Smooth muscle cell (in vitro differentiated cells): Measurements from ENCODE around the gene IRF8. TPM values are rescaled to one million over a fixed set of nuclear protein-coding genes. Genes with fewer than 3 reads are reported as not detected.

ENCODE experiments used
- DNase-seq: peaks from one replicate; lab custom pipeline; 2025; ENCODE audit not compliant: unreplicated experiment; lab: John Stamatoyannopoulos, UW
- H2AFZ ChIP-seq: fragments of 200-600 bp; sonication (generic); 2 replicates; pipeline ENCODE4 v1.6.0; 2016; ENCODE audit warnings: antibody characterized with exemption, low read depth, mild to moderate bottlenecking
- H3F3A ChIP-seq: fragments of 200-600 bp; sonication (generic); 2 replicates; pipeline ENCODE4 v1.6.0; 2017; ENCODE audit warnings: antibody characterized with exemption, low read depth
- H3K27ac ChIP-seq: fragments of 200-600 bp; sonication (generic); 2 replicates; pipeline ENCODE4 v1.5.1; 2016; ENCODE audit warnings: low read depth, mild to moderate bottlenecking
- H3K27me3 ChIP-seq: fragments of 200-600 bp; sonication (generic); 2 replicates; pipeline ENCODE4 v1.6.1; 2016; ENCODE audit warnings: low read depth, mild to moderate bottlenecking
- H3K36me3 ChIP-seq: fragments of 200-600 bp; sonication (generic); 2 replicates; pipeline ENCODE4 v1.5.1; 2016; ENCODE audit warnings: low read depth
- H3K4me1 ChIP-seq: fragments of 200-600 bp; sonication (generic); 2 replicates; pipeline ENCODE4 v1.5.1; 2016; ENCODE audit warnings: low read depth
- H3K4me2 ChIP-seq: fragments of 200-600 bp; sonication (generic); 2 replicates; pipeline ENCODE4 v1.6.0; 2016; ENCODE audit warnings: mild to moderate bottlenecking
- H3K4me3 ChIP-seq: fragments of 200-600 bp; sonication (generic); 2 replicates; pipeline ENCODE4 v1.5.1; 2016; ENCODE audit warnings: mild to moderate bottlenecking
- H3K79me2 ChIP-seq: fragments of 200-600 bp; sonication (generic); 2 replicates; pipeline ENCODE4 v1.6.0; 2016; ENCODE audit warnings: low read depth, mild to moderate bottlenecking
- H3K9ac ChIP-seq: fragments of 200-600 bp; sonication (generic); 2 replicates; pipeline ENCODE4 v1.6.0; 2016; ENCODE audit warnings: low read depth
- H3K9me3 ChIP-seq: fragments of 200-600 bp; sonication (generic); replicated peaks from 2 replicates; pipeline ENCODE4 v1.5.1; 2016; ENCODE audit warnings: low read depth
- H4K20me1 ChIP-seq: fragments of 200-600 bp; sonication (generic); 2 replicates; pipeline ENCODE4 v1.6.0; 2016; ENCODE audit warnings: low read depth
- CTCF ChIP-seq: fragments of 200-600 bp; sonication (generic); IDR thresholded peaks from 2 replicates; pipeline ENCODE4 v1.5.1; 2017; ENCODE audit warnings: borderline replicate concordance, mild to moderate bottlenecking, antibody characterized with exemption; ENCODE audit not compliant: insufficient read depth, poor library complexity, severe bottlenecking
- WGBS: methylation state at CpG from one replicate; pipeline ENCODE4 v1.1.7; 2016; ENCODE audit warnings: low lambda C conversion rate; 5-methylcytosine and 5-hydroxymethylcytosine counted together
- polyA plus RNA-seq: library from polyadenylated mRNA; unstranded; fragments of >200 nt; fragmentation: Nextera tagmentation; extraction: Ambion mirVana; gene quantifications from 2 replicates; pipeline ENCODE4 v1.2.1, GENCODE V29; 2016
- total RNA-seq: library from RNA; depleted of rRNA; stranded (reverse); fragments of >200 nt; gene quantifications from 2 replicates; pipeline ENCODE4 v1.2.3, GENCODE V29; 2014

The IRF8 gene
- total and polyA plus RNA-seq, 2 experiments from 2014 or later: 0.88 to 3.4 TPM

- no peaks in the 10 kb centered on the region for H3K27me3 ChIP-seq
- H4K20me1 ChIP-seq: no peaks in the 10 kb centered on the region
- no peaks in the 10 kb centered on the region for H3K4me1 ChIP-seq
- H3F3A ChIP-seq: no peaks in the 10 kb centered on the region
- no peak overlapping the region for H3K9ac ChIP-seq
- 78% methylated on average over 15 of the region's 15 CpGs for WGBS
- no peaks in the 10 kb centered on the region for H3K9me3 ChIP-seq
- no peak overlapping the region for H3K27ac ChIP-seq
- H3K36me3 ChIP-seq: no peaks in the 10 kb centered on the region
- H3K4me3 ChIP-seq: no peak overlapping the region
- DNase-seq: no peak
- no peak overlapping the region for H3K4me2 ChIP-seq
- no peak overlapping the region for H2AFZ ChIP-seq
- H3K79me2 ChIP-seq: no peaks in the 10 kb centered on the region
- no peak for TF ChIP-seq CTCF
Measured at GRCh38 chr16:85851034-85851785, 47.8 kb upstream of the IRF8 start.

GRCh38 chr16:85853547-85854545 lies 45.1 kb upstream of the IRF8 start:
- peaks cover 10% of the 10 kb centered on the region for H3K27me3 ChIP-seq
- TF ChIP-seq CTCF: no peak

GRCh38 chr16:85854935-85855334 lies 44.0 kb upstream of the IRF8 start:
- Histone ChIP-seq H3K79me2 (no peaks in the 10 kb centered on the region), H3K9me3 (no peaks in the 10 kb centered on the region), H3K36me3 (no peaks in the 10 kb centered on the region), H3K27me3 (peaks cover 10% of the 10 kb centered on the region), H3K27ac (no peak overlapping the region), H2AFZ (no peak overlapping the region), H3F3A (no peaks in the 10 kb centered on the region), H3K4me1 (no peaks in the 10 kb centered on the region), H4K20me1 (no peaks in the 10 kb centered on the region), H3K4me2 (no peak overlapping the region), H3K4me3 (no peak overlapping the region), H3K9ac (no peak overlapping the region)
- DNase-seq: no peak
- TF ChIP-seq CTCF: no peak
- WGBS: 91% methylated on average over 1 of the region's 1 CpG

More at GRCh38 chr16:85853547-85854545, 45.1 kb upstream of the IRF8 start:
- Histone ChIP-seq H3K9ac (no peak overlapping the region), H3K27ac (no peak overlapping the region), H3K4me1 (no peaks in the 10 kb centered on the region), H3F3A (no peaks in the 10 kb centered on the region), H2AFZ (no peak overlapping the region), H3K9me3 (no peaks in the 10 kb centered on the region), H3K4me3 (no peak overlapping the region), H3K4me2 (no peak overlapping the region), H3K36me3 (no peaks in the 10 kb centered on the region), H3K79me2 (no peaks in the 10 kb centered on the region), H4K20me1 (no peaks in the 10 kb centered on the region)
- no peak for DNase-seq
- WGBS: 84% methylated on average over 16 of the region's 16 CpGs
